ENCODE data around the gene PTOV1. TPM values are rescaled to one million over a fixed set of nuclear protein-coding genes. Genes with fewer than 3 reads are reported as not detected.

PTOV1 gene
- total and polyA plus RNA-seq, 2 of the 8 experiments (the other 6 are each of a cell fraction or from before 2014, with no cell fraction given): 147 to 251 TPM

GRCh38 chr19:49809160-49809940, 41.6 kb upstream of the PTOV1 start (continued):
- TF ChIP-seq USF2 (IDR thresholded peaks at IDR 0.05; ENCODE audit: low read length) (peak; percentile 44; the same call in 1 of the 2 replicates), CTCF (IDR thresholded peaks at IDR 0.05; ENCODE audit: control extremely low read depth in 1 of 3, insufficient read depth in 1 of 3, low read depth in 1 of 3, low read length in 3 of 3) (peak in 1 of 3 experiments; percentile 12; a peak in 1 of 4 replicates), ATF3 (IDR thresholded peaks at IDR 0.05; ENCODE audit: insufficient read depth, low read depth, low read length) (no peak), E2F6 (IDR thresholded peaks at IDR 0.05) (peak; percentile 60)

Measured in H1 (cell line).